Lower leg skin (tissue), 3 donors: ENCODE data around the gene TMEM144.

Experiments used
- POLR2A ChIP-seq, 2 donors: fragments of 450-650 bp; IDR thresholded peaks; one replicate each; pipeline ENCODE4 v1.6.1; 2016 to 2017; ENCODE audit warnings: antibody characterized with exemption in 2 of 2, mild to moderate bottlenecking in 1 of 2, moderate library complexity in 1 of 2
- TF ChIP-seq, protein P1 (sequence below), 3 donors: fragments of 450-650 bp; IDR thresholded peaks; one replicate each; pipeline ENCODE4 v1.5.1; 2016; ENCODE audit warnings: antibody characterized with exemption in 3 of 3, mild to moderate bottlenecking in 3 of 3, moderate library complexity in 2 of 3

DNA sequence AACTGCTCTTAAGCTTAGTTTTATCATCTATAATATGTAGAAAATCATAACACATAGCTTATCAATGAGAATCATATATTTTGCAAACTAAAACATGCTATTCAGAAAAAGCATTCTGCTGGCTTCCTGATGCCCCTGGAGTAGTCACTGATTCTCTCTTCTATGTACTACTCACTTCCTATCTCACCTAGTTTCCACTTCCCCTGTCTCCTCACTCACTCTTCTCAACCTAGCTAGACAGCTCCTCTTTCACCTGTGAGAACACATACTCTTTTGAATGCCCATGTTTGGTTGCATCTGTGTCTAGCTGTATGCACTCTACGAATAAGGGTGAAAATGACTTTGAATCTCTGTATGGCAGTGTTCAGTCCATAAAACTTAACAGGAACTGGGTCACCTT lies 9.3 kb downstream of the TMEM144 start:
- no peak for TF ChIP-seq POLR2A (IDR thresholded peaks at IDR 0.05)
- TF ChIP-seq, protein P1, sequence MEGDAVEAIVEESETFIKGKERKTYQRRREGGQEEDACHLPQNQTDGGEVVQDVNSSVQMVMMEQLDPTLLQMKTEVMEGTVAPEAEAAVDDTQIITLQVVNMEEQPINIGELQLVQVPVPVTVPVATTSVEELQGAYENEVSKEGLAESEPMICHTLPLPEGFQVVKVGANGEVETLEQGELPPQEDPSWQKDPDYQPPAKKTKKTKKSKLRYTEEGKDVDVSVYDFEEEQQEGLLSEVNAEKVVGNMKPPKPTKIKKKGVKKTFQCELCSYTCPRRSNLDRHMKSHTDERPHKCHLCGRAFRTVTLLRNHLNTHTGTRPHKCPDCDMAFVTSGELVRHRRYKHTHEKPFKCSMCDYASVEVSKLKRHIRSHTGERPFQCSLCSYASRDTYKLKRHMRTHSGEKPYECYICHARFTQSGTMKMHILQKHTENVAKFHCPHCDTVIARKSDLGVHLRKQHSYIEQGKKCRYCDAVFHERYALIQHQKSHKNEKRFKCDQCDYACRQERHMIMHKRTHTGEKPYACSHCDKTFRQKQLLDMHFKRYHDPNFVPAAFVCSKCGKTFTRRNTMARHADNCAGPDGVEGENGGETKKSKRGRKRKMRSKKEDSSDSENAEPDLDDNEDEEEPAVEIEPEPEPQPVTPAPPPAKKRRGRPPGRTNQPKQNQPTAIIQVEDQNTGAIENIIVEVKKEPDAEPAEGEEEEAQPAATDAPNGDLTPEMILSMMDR (IDR thresholded peaks at IDR 0.05): no peak
